ENCODE results near the gene DOCK10.

Gene DOCK10

GRCh38 chr2:224869601-224870233 is 172.6 kb downstream of the DOCK10 start:
- no peak for DNase-seq

GRCh38 chr2:224865016-224865415 is 177.3 kb downstream of the DOCK10 start:
- DNase-seq = no peak

DNA sequence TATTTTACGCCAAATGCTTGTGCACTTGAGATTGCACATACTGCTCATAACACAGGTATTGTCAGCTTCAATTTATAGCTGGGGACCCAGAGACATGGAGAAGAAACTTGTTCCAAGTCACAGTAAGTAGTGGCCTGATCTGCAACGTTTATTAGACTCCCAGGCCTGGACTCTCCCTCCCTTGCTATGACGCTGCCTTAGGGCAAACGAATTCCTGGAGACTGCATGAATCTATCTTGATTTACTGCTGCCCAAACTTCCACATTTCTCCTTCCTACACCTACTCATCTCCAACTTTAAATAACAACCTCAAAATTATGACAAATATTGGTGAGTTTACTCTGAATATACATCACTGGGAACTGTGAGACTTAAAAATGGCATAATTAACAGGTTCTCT is 181.0 kb downstream of the DOCK10 start:
- DNase-seq = no peak

DNA sequence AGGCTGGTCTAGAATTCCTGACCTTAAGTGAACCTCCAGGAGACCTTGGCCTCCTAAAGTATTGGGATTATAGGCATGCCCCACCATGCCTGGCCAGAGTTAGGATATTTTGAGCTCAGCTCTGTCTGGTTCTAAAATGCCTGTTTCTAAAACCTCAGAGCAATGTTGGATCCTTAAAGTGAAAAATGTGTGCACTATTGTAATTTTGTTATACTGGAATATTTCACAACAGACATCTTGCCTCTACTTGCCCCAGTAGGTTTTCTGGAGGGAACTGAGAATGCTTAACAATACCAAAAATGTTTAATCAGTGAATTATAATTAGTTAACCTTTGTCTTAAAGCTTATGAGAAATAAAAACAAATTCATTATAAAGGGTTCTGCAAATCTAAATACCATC is 181.5 kb downstream of the DOCK10 start:
- no peak for DNase-seq

DNA sequence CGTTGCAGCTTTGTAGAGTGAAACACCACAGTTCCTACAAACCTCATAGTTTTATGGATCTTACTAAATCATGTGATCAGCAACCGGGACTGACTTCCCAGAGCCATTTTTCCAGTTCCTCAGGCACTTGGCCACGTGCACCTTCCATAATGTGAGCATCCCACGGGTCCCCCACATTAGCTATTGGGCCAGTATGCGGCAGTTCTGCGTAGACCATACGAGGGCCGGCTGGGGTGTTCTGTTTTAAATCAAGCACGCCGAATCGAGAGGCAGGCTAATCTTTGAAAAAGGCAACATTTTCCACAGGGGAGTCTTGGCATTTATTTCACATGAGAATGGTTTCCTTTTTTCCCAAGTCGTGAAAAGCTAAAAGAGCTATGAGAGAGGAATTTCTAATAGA is 190.5 kb downstream of the DOCK10 start:
- no peak for DNase-seq

DNA sequence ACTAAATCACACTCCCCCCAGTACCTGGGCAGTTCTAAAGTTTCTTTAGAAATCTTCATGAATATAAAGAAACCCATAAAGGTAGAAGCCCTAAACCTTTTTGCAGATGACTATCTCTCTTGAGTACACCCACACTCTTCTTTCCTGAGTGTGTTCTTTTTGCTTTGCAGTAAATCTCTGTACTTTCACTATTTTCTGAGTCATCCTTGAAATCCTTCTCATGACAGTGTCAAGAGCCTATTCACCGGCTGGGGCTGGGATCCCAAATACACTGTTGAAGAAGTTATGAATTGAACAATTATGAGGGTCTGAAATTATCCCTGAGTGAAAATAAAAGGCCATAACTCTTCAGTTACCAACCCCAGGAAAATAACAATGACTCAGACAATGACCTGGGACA is 192.2 kb downstream of the DOCK10 start:
- no peak for DNase-seq

DNA sequence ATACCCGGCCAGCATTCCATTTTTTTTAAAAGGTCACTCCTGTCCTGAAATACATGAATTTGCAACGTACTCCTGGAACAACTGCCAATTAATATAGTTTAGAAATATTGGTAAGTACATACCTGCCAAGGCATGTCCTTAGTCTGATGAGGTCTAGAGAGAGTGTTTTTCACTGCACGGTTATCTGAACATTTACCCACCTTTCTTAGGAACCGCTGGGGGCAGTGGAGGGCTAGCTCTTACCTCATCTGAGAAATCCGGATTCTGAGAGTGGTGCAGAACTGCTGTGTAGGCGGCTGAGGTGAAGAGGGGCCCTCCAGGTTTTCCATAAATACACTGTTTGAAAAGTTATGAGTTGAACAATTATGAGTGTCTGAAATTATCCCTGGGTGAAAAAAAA is 193.0 kb downstream of the DOCK10 start:
- no peak for DNase-seq

- DNase-seq = no peak
Measured at GRCh38 chr2:224847961-224848850, 194.1 kb downstream of the DOCK10 start.

DNA sequence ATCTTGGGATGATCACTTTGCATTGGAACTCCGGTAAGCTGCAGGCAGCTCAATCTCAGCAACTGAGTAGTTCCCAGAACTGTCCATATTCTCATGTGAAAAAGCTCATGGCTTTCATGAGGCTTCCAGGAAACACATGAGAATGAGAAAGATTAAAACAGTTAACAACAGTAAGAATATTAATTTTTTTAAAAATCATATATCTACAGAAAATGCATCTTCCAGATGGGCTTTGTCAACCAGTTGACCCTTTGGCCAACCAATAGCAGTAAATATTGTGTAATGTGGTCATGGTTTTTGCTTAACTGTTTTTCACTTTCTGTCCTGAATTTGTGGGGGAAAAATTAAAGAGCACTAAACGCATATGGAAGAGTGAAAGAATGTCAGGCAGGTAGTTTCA is 194.9 kb downstream of the DOCK10 start:
- DNase-seq = no peak

DNA sequence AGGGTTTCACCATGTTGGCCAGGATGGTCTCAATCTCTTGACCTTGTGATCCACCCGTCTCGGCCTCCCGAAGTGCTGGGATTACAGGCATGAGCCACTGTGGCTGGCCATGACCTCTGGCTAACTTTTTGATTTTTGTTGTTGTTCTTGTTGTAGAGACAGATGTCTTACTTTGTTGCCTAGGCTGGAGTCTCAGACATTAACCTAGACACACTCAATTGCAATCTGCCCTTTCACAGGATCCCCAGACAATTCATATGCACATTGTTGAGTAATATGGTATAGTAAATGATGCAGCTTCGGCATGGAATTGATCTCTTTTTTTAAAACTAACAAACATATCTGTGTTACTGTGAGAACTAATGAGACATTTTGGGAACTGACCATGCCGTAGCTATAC is 195.6 kb downstream of the DOCK10 start:
- no peak for DNase-seq

- no peak for DNase-seq
Measured at GRCh38 chr2:224846161-224846560, 196.1 kb downstream of the DOCK10 start.

DNA sequence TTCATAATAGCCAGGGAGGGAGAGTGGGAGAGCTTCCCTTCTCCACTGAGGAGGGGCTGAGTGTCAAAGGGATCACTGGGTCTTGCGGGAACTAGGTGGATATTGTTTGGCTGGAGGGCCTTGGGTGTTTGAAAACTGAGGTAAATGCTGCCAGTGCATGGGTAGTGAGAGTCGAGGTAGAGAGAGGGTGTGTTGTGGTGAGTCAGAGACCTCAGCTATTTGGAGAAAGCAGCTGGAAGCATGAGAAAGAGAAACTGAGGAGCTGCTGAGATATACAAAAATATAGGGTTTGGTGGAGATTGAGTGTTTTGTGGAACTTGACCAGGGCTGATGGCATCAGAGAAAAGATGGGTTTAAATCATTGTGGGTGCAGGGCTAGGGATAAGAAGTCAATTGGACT is 199.1 kb downstream of the DOCK10 start:
- no peak for DNase-seq

DNA sequence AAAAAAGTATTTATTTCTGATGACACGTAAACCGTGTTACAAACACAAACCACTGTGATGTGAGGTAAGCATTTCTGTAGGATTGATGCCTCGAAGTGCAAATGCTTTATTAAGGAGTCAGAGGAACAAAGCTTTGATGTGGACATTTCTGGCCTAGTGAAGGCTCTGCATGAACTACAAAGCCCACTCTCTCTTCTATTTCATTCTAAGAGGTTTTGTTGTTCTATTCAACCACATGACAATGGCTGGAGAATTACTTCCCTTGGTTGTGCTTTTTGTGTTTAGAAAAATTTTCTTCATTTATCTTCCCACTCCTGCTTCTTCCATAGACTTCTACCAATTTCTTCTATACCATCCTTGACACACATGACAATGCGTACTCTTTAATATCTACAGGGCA is 200.4 kb downstream of the DOCK10 start:
- DNase-seq = no peak

GRCh38 chr2:224838335-224838734 is 203.9 kb downstream of the DOCK10 start:
- no peak for DNase-seq

DNA sequence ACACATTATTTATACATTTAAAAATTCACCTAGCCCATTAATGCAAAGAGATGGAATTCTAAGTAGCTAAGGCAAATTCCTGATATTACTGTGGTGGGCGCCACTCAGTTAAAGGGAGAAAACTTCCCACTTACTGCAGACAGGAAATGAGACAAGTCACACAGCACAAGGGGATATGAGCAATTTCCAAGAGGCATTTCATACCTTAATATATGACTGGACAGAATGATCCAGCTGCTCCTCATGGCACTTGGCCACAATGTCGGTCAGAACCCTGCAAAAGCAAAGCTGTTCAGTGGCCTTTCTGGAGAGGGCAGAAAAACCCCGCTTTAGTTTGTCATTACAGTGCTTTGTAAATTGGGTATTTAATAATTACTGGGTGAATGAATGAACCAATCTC is 204.7 kb downstream of the DOCK10 start:
- no peak for DNase-seq

- DNase-seq = no peak
Measured at GRCh38 chr2:224837066-224837465, 205.2 kb downstream of the DOCK10 start.

GRCh38 chr2:224836263-224836662 is 206.0 kb downstream of the DOCK10 start:
- no peak for DNase-seq

DNA sequence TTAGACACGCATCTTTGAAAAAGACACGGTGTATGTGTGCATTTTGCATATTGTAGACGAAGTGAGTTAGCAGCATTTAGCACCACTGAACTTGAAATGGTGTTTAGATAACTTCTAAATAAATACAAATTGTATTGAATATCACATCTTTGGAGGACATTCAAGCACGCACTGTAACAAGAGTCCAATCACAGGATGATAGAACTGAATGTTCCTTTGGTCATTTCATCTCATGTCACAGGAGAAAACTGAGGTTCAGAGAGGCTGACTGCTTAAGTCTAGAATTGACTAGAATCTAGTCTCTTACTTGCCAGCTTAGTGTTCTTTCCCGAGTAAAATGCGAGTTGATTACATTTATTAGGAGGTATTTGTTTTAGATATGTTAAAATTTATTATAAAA is 206.9 kb downstream of the DOCK10 start:
- no peak for DNase-seq

GRCh38 chr2:224833986-224834385 is 208.3 kb downstream of the DOCK10 start:
- DNase-seq = no peak

GRCh38 chr2:224832207-224832606 is 210.1 kb downstream of the DOCK10 start:
- no peak for DNase-seq

- no peak for DNase-seq
Measured at GRCh38 chr2:224831530-224831929, 210.7 kb downstream of the DOCK10 start.

DNA sequence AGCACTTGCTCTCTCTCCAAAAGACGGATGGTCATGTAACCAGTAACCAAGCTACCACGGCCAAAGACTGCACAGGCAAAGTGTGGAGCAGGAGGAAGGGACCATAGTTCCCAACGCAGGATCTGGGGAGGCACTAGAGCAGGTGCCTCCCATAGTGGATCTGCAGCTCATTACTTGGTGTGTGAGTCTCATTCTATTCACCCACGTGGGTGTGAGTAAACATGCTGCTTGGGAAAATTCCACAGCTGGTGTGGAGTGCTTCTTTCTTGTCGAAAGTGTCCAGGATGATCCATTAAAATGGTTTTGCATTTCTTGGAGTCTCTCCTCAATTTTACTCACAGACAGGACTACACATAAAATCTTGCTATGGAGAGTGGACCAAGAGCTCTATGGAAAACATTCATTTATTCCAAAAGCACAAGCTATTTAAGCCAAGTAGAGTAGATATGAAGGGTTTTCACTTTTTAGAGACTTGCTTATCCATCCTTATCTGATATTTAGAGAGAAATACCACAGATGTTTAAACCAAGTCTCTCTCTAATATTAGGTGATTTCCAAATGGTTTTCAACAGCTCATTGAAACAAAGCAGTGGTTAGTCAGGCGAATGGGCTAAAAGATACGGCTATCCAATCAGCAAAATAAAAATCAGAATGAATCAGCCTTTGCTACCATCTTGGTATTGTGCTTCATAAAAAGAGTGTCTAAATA is 221.8 kb downstream of the DOCK10 start:
- DNase-seq = no peak

GRCh38 chr2:224819075-224819474 is 223.2 kb downstream of the DOCK10 start:
- no peak for DNase-seq

GRCh38 chr2:224817676-224818075 is 224.6 kb downstream of the DOCK10 start:
- no peak for DNase-seq
